HepG2 (cell line): ENCODE measurements around the gene KCNH1. TPM values are rescaled to one million over a fixed set of nuclear protein-coding genes. Genes with fewer than 3 reads are reported as not detected.

Experiments used
- ATAC-seq: fragments of 200-7000 bp; cut with Tn5 transposase; 3 replicates; pipeline ENCODE4 v1.9.1; 2020; ENCODE audit warnings: mild to moderate bottlenecking, moderate library complexity
- BruUV-seq: library from RNA; stranded (reverse); fragments of 400-500 nt; replicated peaks from 2 replicates; lab custom pipeline; 2021; lab: Mats Ljungman, UMichigan
- CTCF ChIA-PET: fragments of 300-600 bp; formaldehyde crosslinking; extraction: SDS; loops from one replicate; lab custom pipeline; 2021; ENCODE audit warnings: low total read pairs, inconsistent platforms, low intra/inter-chr PET ratio; lab: Yijun Ruan, JAX
- POLR2A ChIA-PET: fragments of 350-600 bp; sonication (Branson Sonifier 250); formaldehyde crosslinking; loops from one replicate; lab custom pipeline; 2020; ENCODE audit warnings: antibody characterized with exemption, inconsistent platforms; lab: Yijun Ruan, JAX
- DNase-seq: peaks from one replicate; pipeline ENCODE4 v3.0.0-alpha.2; 2015; ENCODE audit warnings: low spot score
- FAIRE-seq: peaks from 3 replicates; lab custom pipeline; 2011; peaks lifted over from hg19 to GRCh38; lab: Jason Lieb, UNC
- H2AFZ ChIP-seq: one replicate; pipeline ENCODE4 v1.6.1; 2011; ENCODE audit warnings: low read length, inconsistent platforms
- H3K27ac ChIP-seq: fragments of 300-600 bp; 3 replicates; pipeline ENCODE4 v1.8.0; 2011; ENCODE audit warnings: mixed run types, mild to moderate bottlenecking, mixed read lengths, low read length, inconsistent platforms; ENCODE audit not compliant: insufficient read depth; ENCODE audit errors: extremely low read length
- H3K27me3 ChIP-seq, 2 experiments: fragments of 200-600 bp in 1 of 2; 2 replicates in 1 of 2; 3 replicates in 1 of 2; pipeline versions ENCODE4 v1.6.0 to v1.8.0; 2011; ENCODE audit warnings: low read length in 2 of 2, mild to moderate bottlenecking in 2 of 2, moderate library complexity in 2 of 2, inconsistent platforms in 1 of 2; ENCODE audit not compliant: insufficient read depth in 2 of 2, control insufficient read depth in 1 of 2
- H3K36me3 ChIP-seq, 2 experiments: fragments of 200-600 bp in 1 of 2; replicated peaks in 1 of 2; 2 replicates in 1 of 2; 3 replicates in 1 of 2; pipeline versions ENCODE4 v1.5.1 to v1.8.0; 2011; ENCODE audit warnings: low read length in 2 of 2, inconsistent platforms in 1 of 2; ENCODE audit not compliant: insufficient read depth in 2 of 2, control insufficient read depth in 1 of 2
- H3K4me1 ChIP-seq: 2 replicates; pipeline ENCODE4 v1.5.1; 2012; ENCODE audit warnings: low read length, inconsistent platforms; ENCODE audit not compliant: insufficient read depth
- H3K4me2 ChIP-seq: 2 replicates; pipeline ENCODE4 v1.6.0; 2011; ENCODE audit warnings: low read depth, low read length, inconsistent platforms
- H3K4me3 ChIP-seq, 3 experiments: fragments of 200-600 bp in 1 of 3; sonication (generic), shearing (Covaris generic) in 1 of 3; replicated peaks in 1 of 3; 2 replicates each; pipeline ENCODE4 v1.5.1; 2011 to 2016; ENCODE audit warnings: low read length in 3 of 3, inconsistent platforms in 2 of 3, low read depth in 2 of 3, mild to moderate bottlenecking in 2 of 3, control low read depth in 1 of 3, mixed read lengths in 1 of 3; ENCODE audit not compliant: insufficient read depth in 1 of 3
- H3K79me2 ChIP-seq: one replicate; pipeline ENCODE4 v1.6.1; 2011; ENCODE audit warnings: low read length, inconsistent platforms; ENCODE audit not compliant: insufficient read depth
- H3K9ac ChIP-seq: 2 replicates; pipeline ENCODE4 v1.6.0; 2011; ENCODE audit warnings: mild to moderate bottlenecking, low read depth, low read length, inconsistent platforms; ENCODE audit not compliant: insufficient read depth
- H3K9me3 ChIP-seq: 2 replicates; pipeline ENCODE4 v1.5.1; 2012; ENCODE audit warnings: mild to moderate bottlenecking, low read length
- H4K20me1 ChIP-seq: 2 replicates; pipeline ENCODE4 v1.6.0; 2011; ENCODE audit warnings: inconsistent platforms, mild to moderate bottlenecking, low read length, moderate library complexity; ENCODE audit not compliant: insufficient read depth
- ATAD3A ChIP-seq: sonication (generic); formaldehyde crosslinking; IDR thresholded peaks from 2 replicates; pipeline ENCODE4 v1.4.0; 2020; ENCODE audit warnings: missing genetic modification reagents
- CEBPB ChIP-seq: IDR thresholded peaks from 2 replicates; pipeline ENCODE4 v1.6.1; 2011; ENCODE audit warnings: low read depth, low read length, improper control_type of control experiment, borderline replicate concordance
- CENPX ChIP-seq: sonication (generic); formaldehyde crosslinking; IDR thresholded peaks from 2 replicates; pipeline ENCODE4 v1.9.0; 2021; ENCODE audit warnings: mild to moderate bottlenecking, missing genetic modification reagents, moderate library complexity
- GABPA ChIP-seq, 2 experiments: IDR thresholded peaks; 2 replicates each; pipeline ENCODE4 v1.6.1; 2011 to 2016; ENCODE audit warnings: low read depth in 2 of 2, low read length in 1 of 2, missing biosample characterization in 1 of 2, missing genetic modification characterization in 1 of 2
- KLF12 ChIP-seq: sonication (generic); formaldehyde crosslinking; IDR thresholded peaks from 2 replicates; pipeline ENCODE4 v1.4.0; 2020; ENCODE audit warnings: missing genetic modification reagents, borderline replicate concordance
- NR2C2 ChIP-seq: sonication (generic); formaldehyde crosslinking; IDR thresholded peaks from 2 replicates; pipeline ENCODE4 v1.4.0; 2020; ENCODE audit warnings: missing genetic modification reagents, mild to moderate bottlenecking, moderate library complexity, borderline replicate concordance
- RBFOX2 ChIP-seq: fragments of 200-400 bp; formaldehyde crosslinking; IDR thresholded peaks from 2 replicates; pipeline ENCODE4 v1.6.1; 2017; ENCODE audit warnings: low read depth, mild to moderate bottlenecking, low read length
- SATB2 ChIP-seq: sonication (generic); formaldehyde crosslinking; IDR thresholded peaks from 2 replicates; pipeline ENCODE4 v1.5.0; 2020; ENCODE audit warnings: missing genetic modification reagents
- SMC3 ChIP-seq: IDR thresholded peaks from 2 replicates; pipeline ENCODE4 v1.6.1; 2011; ENCODE audit warnings: low read length, improper control_type of control experiment
- SOX13 ChIP-seq, 3 experiments: fragments of 450-650 bp in 1 of 3; sonication (generic) in 1 of 3; formaldehyde crosslinking in 1 of 3; IDR thresholded peaks in 2 of 3; conservative IDR thresholded peaks in 1 of 3; 2 replicates each; pipeline versions ENCODE4 v1.5.0 to v1.6.1; 2016 to 2020; ENCODE audit warnings: antibody characterized with exemption in 1 of 3, mild to moderate bottlenecking in 1 of 3, missing compliant biosample characterization in 1 of 3, missing genetic modification reagents in 1 of 3, moderate library complexity in 1 of 3
- ZNF292 ChIP-seq: sonication (generic); formaldehyde crosslinking; IDR thresholded peaks from 2 replicates; pipeline ENCODE4 v1.8.1; 2022; ENCODE audit warnings: mild to moderate bottlenecking, low read depth, missing genetic modification reagents, borderline replicate concordance
- ZNF556 ChIP-seq: sonication (generic); formaldehyde crosslinking; IDR thresholded peaks from 2 replicates; pipeline ENCODE4 v1.4.0; 2020; ENCODE audit warnings: mild to moderate bottlenecking, missing genetic modification reagents, borderline replicate concordance
- ZNF572 ChIP-seq: sonication (generic); formaldehyde crosslinking; IDR thresholded peaks from 2 replicates; pipeline ENCODE4 v1.5.1; 2020; ENCODE audit warnings: mild to moderate bottlenecking, missing genetic modification reagents
- ZSCAN25 ChIP-seq: sonication (generic); formaldehyde crosslinking; IDR thresholded peaks from 2 replicates; pipeline ENCODE4 v1.8.0; 2022; ENCODE audit warnings: mild to moderate bottlenecking, missing genetic modification reagents
- in situ Hi-C: cut with HindIII; loops from 2 replicates; pipeline ENCODE4 v1.10.0; 2017; ENCODE audit warnings: low pct_unique_long_range_greater_than_20kb; ENCODE audit not compliant: extremely low pct_ligation_motif_present
- intact Hi-C: fragments of 100-400 bp; cut with micrococcal nuclease; formaldehyde crosslinking; loops from one replicate; pipeline ENCODE4 v1.10.0; 2022; ENCODE audit not compliant: unreplicated experiment
- polyA plus RNA-seq, 8 experiments: library from polyadenylated mRNA; depleted of rRNA in 3 of 8; stranded (reverse) in 7 of 8; unstranded in 1 of 8; fragments of >200 nt; fragmentation: Illumina TruSeq in 4 of 8; extraction: Trizol in 4 of 8; gene quantifications; 2 replicates each; pipeline versions ENCODE4 v1.2.1 to v1.2.3, GENCODE V29; 2011 to 2016; ENCODE audit warnings: low read depth in 4 of 8, missing spikeins in 1 of 8, mixed read lengths in 1 of 8; ENCODE audit not compliant: insufficient read depth in 1 of 8
- total RNA-seq, 5 experiments: library from RNA; depleted of rRNA; stranded (reverse); fragments of >200 nt; fragmentation: Illumina TruSeq; extraction: Trizol; gene quantifications; 2 replicates each; pipeline ENCODE4 v1.2.3, GENCODE V29; 2016; ENCODE audit warnings: low read depth in 1 of 5
- TF ChIP-seq, protein P1 (sequence below): sonication (generic); formaldehyde crosslinking; IDR thresholded peaks from 2 replicates; pipeline ENCODE4 v1.5.0; 2020; ENCODE audit warnings: missing genetic modification reagents
- TF ChIP-seq, protein P2 (sequence below): sonication (generic); formaldehyde crosslinking; IDR thresholded peaks from 2 replicates; pipeline ENCODE4 v1.4.0; 2020; ENCODE audit warnings: missing genetic modification reagents
- TF ChIP-seq, protein P3 (sequence below): sonication (generic); formaldehyde crosslinking; IDR thresholded peaks from 2 replicates; pipeline ENCODE4 v1.4.0; 2020; ENCODE audit warnings: missing genetic modification reagents, mild to moderate bottlenecking, borderline replicate concordance

KCNH1 gene
- total and polyA plus RNA-seq, 2 of the 13 experiments (the other 11 are each of a cell fraction or from before 2014, with no cell fraction given): not detected

DNA sequence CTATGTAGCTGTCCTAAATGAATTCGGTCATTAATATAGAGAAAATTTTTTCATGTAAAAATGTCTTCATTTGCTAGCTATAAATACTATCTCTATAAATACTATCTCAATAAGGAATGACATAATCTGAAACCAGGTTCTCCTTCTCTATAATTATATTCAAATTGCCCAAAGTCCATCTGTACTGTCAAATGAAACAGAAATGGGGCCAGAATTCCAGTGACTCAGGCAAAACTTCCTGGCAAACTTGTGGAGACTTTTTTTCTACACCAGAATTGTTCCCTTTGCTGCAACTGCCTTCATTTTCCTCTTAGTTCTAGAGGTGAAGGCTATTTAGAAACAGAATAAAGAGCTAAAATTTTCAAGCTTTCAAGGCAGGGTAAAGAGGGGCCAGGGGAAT is 152.5 kb downstream of the KCNH1 start (continued):
- TF ChIP-seq SOX13 (IDR thresholded peaks at IDR 0.05) (no peak), SOX13 (CRISPR knock-in tag; conservative IDR thresholded peaks at IDR 0.05 in 1 of 2, IDR thresholded peaks at IDR 0.05 in 1 of 2) (no peak), KLF12 (CRISPR knock-in tag) (no peak), NR2C2 (CRISPR knock-in tag) (no peak), ZNF572 (no peak), CENPX (CRISPR knock-in tag) (no peak), CEBPB (no peak), RBFOX2 (no peak), ZNF292 (CRISPR knock-in tag) (no peak), GABPA (IDR thresholded peaks at IDR 0.05; ENCODE audit: low read depth, low read length) (no peak), GABPA (CRISPR knock-in tag; IDR thresholded peaks at IDR 0.05; ENCODE audit: low read depth) (no peak)
- TF ChIP-seq, protein P1, sequence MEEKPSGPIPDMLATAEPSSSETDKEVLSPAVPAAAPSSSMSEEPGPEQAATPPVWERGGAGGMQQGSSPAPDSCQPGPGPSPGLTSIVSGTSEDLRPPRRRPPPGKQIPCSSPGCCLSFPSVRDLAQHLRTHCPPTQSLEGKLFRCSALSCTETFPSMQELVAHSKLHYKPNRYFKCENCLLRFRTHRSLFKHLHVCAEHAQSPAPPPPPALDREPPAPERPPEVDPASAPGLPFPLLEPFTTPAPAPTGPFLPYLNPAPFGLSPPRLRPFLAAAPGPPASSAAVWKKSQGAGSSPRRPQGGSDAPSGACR (CRISPR knock-in tag): no peak

DNA sequence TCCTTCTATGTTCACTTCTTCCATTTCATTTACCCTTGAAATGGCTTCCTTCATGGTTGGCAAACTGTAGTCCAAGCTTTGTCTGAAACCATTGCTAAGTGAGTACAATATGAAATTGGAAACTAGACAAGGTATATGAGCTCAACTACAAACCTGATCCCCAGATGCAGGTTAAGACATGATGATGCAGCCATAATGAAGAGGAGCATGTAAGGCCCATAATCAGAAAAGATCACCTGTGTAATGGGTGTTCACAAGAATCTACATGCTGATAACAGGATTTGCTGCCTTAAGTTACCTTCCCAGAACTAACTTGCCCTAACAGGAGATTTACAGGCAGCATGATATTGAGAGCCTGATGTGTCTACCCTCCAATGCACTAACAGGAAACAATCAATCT is 153.9 kb downstream of the KCNH1 start:
- H3K4me3 ChIP-seq: no peak overlapping the region
- no peak for DNase-seq
- CTCF ChIA-PET: no interaction called here
- H3K36me3 ChIP-seq: no peaks in the 10 kb centered on the region
- H3K4me1 ChIP-seq: peaks cover 9% of the 10 kb centered on the region; the same call in 1 of the 2 replicates
- no peaks in the 10 kb centered on the region for H3K79me2 ChIP-seq
- no peaks in the 10 kb centered on the region for H4K20me1 ChIP-seq
- no peaks in the 10 kb centered on the region for H3K27me3 ChIP-seq
- in situ Hi-C loops (no loop called here), intact Hi-C loops (no loop called here)
- no peak overlapping the region for H3K27ac ChIP-seq
- no TSS peak for BruUV-seq
- H3K4me2 ChIP-seq: no peak overlapping the region
- POLR2A ChIA-PET: no interaction called here
- no peak overlapping the region for H2AFZ ChIP-seq
- no peak overlapping the region for H3K9ac ChIP-seq
- ATAC-seq: no peak
- no peaks in the 10 kb centered on the region for H3K9me3 ChIP-seq
- no peak for FAIRE-seq
- no peak for TF ChIP-seq ZNF556 (CRISPR knock-in tag)
- TF ChIP-seq ATAD3A: no peak
- no peak for TF ChIP-seq SATB2 (CRISPR knock-in tag)
- TF ChIP-seq SMC3: no peak
- TF ChIP-seq, protein P2, sequence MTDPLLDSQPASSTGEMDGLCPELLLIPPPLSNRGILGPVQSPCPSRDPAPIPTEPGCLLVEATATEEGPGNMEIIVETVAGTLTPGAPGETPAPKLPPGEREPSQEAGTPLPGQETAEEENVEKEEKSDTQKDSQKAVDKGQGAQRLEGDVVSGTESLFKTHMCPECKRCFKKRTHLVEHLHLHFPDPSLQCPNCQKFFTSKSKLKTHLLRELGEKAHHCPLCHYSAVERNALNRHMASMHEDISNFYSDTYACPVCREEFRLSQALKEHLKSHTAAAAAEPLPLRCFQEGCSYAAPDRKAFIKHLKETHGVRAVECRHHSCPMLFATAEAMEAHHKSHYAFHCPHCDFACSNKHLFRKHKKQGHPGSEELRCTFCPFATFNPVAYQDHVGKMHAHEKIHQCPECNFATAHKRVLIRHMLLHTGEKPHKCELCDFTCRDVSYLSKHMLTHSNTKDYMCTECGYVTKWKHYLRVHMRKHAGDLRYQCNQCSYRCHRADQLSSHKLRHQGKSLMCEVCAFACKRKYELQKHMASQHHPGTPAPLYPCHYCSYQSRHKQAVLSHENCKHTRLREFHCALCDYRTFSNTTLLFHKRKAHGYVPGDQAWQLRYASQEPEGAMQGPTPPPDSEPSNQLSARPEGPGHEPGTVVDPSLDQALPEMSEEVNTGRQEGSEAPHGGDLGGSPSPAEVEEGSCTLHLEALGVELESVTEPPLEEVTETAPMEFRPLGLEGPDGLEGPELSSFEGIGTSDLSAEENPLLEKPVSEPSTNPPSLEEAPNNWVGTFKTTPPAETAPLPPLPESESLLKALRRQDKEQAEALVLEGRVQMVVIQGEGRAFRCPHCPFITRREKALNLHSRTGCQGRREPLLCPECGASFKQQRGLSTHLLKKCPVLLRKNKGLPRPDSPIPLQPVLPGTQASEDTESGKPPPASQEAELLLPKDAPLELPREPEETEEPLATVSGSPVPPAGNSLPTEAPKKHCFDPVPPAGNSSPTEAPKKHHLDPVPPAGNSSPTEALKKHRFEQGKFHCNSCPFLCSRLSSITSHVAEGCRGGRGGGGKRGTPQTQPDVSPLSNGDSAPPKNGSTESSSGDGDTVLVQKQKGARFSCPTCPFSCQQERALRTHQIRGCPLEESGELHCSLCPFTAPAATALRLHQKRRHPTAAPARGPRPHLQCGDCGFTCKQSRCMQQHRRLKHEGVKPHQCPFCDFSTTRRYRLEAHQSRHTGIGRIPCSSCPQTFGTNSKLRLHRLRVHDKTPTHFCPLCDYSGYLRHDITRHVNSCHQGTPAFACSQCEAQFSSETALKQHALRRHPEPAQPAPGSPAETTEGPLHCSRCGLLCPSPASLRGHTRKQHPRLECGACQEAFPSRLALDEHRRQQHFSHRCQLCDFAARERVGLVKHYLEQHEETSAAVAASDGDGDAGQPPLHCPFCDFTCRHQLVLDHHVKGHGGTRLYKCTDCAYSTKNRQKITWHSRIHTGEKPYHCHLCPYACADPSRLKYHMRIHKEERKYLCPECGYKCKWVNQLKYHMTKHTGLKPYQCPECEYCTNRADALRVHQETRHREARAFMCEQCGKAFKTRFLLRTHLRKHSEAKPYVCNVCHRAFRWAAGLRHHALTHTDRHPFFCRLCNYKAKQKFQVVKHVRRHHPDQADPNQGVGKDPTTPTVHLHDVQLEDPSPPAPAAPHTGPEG (CRISPR knock-in tag): no peak
- TF ChIP-seq, protein P3, sequence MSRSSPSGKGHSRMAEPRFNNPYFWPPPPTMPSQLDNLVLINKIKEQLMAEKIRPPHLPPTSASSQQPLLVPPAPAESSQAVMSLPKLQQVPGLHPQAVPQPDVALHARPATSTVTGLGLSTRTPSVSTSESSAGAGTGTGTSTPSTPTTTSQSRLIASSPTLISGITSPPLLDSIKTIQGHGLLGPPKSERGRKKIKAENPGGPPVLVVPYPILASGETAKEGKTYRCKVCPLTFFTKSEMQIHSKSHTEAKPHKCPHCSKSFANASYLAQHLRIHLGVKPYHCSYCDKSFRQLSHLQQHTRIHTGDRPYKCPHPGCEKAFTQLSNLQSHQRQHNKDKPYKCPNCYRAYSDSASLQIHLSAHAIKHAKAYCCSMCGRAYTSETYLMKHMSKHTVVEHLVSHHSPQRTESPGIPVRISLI: no peak
- no peak for TF ChIP-seq ZSCAN25
